ENCODE results near the gene GPRC5C.
A peak's percentile ranks its signal among the peaks of the same experiment; 100 is the strongest.

Gene GPRC5C

DNA sequence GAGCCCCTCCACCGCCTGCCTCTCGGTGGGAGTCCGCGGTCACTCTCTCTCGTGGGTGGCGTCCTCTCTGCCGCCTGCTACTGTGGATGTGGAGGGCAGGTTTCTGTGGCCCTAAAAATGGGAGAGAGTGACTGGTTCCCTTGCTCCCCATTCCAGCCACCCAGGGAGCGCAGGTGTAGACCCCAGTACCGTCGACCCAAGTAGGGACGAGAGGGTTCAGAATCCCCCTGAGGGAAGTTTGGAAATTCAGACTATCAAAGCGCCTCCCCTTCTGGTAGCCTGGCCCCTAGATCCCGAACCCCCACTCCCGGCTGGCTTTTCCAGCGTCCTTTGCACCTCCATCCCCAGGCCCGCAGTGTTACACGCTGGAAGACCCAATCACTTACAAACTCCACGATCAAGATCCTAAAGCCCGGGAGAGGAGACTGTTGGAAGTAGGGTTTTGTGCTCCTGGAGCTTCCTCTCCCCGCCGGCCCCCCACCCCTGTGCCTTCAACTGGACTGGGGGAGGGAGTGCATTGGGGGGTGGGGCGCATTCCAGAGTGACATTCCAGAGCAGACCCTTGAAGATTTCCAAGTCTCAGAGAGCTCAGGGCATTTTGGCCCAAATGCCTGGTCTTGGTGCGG lies 991 bp downstream of the GPRC5C start:
- DNase-seq (ENCODE audit: low read depth, low spot score) = peak; percentile 71

DNA sequence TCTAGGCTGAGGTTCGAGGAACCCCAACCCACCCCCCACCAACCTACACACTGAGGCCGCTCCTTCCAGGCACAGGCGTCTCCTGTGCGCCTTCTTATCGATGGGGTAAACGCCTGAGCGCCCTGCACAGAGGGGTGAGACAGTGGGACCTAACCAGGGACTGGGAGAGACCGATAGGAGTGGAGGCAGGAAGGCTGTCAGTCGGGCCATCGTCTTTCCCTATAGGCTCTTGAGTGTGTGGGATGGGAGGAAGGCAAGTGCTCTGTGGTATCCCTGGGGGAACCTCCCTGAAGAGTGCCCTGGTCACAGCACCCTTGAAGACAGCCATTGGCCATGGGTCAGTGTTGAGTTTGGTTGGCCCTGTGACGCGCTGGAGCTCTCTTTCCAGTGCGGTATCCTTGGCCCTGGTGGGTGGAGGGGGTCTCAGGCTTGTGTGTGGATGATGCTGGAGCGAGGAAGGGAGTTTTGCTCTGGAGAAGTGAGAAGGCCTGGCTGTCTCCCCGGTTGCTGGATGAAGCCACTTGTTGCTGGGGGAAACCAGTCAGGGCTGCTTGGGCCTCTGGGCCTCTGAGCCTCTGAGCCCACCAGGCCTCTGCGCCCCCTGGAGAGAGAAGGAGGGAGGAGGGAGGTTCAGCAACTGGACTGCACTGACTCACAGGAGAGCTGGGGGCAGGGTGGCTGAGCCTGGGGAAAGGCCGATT lies 1.7 kb downstream of the GPRC5C start:
- peak; percentile 86 for DNase-seq (ENCODE audit: low read depth, low spot score)

DNA sequence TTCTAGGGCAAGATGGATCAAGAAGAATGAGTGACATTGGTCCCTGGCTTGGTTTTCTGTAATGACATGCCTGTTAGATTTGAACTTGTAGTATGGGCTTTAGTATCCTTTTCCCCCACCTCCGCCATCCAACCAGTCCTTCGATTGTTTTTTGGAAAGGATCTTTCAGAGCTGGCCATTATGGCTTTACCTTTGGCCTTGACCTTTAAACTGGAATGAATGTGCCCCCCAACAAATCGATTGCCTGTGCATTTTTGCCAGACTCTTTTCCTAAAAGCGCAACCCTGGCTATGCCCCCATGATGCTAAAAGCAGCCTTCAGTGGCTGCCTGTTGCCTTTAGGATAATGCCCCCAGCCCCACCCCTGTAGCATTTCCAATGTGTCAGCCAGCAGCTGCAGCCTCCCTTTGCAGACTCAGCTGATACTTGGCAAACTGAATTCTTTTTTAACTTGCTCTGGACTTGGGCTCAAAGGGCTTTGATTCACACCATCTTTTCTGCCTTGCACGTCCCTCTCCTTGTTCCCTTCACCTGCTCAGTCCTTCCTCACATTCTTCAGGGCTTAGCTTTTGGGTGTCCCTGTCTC lies 4.0 kb downstream of the GPRC5C start:
- DNase-seq (ENCODE audit: low read depth, low spot score) = no peak

DNA sequence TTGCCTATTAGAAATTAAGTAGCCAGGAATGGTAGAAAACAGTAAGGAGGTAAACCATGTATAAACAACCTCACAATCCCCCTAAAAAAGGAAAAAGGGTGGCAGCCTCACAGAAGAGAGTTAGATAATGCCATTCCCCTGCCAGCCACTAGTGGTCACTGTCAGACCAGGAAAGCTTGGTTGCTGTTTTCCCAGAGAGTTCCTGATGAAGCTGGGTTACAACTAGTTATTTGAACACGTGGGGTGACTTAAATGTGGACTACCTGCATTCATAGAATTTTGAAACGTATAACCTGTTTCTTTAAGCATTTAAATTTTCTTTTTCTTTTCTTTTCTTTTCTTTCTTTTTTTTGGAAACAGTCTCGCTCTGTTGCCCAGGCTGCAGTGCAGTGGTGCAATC lies 5.8 kb downstream of the GPRC5C start:
- DNase-seq (ENCODE audit: low read depth, low spot score) = no peak

DNA sequence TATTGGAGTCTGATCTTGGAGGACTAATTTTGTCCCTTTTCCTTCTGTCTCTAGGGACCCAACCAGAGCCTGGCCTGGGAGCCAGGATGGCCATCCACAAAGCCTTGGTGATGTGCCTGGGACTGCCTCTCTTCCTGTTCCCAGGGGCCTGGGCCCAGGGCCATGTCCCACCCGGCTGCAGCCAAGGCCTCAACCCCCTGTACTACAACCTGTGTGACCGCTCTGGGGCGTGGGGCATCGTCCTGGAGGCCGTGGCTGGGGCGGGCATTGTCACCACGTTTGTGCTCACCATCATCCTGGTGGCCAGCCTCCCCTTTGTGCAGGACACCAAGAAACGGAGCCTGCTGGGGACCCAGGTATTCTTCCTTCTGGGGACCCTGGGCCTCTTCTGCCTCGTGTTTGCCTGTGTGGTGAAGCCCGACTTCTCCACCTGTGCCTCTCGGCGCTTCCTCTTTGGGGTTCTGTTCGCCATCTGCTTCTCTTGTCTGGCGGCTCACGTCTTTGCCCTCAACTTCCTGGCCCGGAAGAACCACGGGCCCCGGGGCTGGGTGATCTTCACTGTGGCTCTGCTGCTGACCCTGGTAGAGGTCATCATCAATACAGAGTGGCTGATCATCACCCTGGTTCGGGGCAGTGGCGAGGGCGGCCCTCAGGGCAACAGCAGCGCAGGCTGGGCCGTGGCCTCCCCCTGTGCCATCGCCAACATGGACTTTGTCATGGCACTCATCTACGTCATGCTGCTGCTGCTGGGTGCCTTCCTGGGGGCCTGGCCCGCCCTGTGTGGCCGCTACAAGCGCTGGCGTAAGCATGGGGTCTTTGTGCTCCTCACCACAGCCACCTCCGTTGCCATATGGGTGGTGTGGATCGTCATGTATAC lies 8.0 kb downstream of the GPRC5C start:
- DNase-seq (ENCODE audit: low read depth, low spot score) = no peak

DNA sequence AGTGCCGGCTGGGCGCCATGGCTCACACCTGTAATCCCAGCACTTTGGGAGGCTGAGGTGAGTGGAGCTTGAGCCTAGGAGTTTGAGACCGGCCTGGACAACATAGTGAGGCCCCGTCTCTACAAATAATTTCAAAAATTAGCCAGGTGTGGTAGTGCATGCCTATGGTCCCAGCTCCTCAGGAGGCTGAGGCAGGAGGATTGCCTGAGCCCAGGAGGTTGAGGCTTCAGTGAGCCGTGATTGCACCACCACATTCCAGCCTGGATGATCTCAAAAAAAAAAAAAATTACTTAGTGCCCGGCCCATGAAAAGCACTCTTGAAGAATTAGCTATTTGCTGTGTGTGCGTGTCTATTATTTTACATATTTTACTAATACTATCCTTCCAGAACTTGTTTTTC lies 9.6 kb downstream of the GPRC5C start:
- DNase-seq (ENCODE audit: low read depth, low spot score) = no peak

DNA sequence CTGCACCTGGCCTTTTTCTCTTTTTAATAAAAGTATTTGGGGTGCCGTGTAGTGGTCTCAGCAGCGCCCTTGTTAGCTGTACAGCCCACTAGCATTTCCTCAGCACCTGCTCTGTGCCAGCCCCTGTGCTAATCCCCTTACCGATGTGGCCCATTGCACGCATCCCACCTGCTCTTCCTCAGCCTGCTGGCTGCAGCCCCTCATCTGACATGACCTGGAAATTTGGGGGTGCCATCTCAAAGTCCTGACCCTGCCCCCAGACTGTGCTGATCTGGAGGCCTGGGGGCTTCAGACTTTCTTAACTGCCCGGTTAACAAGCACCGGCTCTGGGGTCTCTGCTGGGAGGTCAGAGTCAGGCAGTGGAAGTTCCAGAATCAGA lies 10.4 kb downstream of the GPRC5C start:
- peak; percentile 30 for DNase-seq (ENCODE audit: low read depth, low spot score)

DNA sequence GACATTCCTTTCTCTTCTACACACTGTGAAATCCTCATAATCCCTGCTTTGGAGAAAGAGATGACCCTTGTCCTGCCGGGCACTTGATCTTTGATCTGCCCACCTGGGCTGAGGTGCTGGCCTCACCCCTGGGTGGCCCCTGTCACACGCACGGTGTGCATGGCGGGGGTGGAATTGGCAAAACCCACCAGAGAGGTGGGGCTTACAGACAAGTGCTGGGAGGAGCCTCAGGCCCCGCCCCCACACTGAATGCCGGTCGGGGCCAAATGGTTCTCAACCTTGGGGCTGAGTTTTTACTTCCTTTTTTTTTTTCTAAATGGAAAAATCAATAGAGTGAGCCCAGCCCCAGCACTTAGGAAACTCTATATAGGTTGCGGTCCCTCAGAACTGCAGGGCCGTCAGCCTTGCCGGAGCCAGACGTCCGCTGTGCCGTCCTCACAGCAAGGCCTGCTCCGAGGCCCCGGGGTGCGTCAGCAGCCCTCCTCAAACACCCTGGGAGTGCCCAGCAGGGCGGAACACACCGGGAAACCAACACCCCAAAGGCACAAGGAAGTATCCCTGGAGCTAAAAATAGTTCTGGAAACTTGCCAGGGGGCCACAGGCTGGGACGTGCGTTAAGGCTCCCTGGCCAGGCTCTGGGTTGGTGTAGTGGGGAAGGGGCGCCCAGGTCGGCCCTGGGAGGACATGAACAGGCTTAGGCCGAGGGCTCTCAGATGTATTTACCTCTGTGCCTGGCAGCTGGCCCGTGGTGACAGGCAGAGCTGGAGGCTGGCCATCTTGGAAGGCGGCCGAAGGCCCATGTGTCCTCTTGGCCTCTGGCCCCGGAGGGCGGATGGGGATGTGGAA lies 11.0 kb downstream of the GPRC5C start:
- DNase-seq (ENCODE audit: low read depth, low spot score) = peak; percentile 58

DNA sequence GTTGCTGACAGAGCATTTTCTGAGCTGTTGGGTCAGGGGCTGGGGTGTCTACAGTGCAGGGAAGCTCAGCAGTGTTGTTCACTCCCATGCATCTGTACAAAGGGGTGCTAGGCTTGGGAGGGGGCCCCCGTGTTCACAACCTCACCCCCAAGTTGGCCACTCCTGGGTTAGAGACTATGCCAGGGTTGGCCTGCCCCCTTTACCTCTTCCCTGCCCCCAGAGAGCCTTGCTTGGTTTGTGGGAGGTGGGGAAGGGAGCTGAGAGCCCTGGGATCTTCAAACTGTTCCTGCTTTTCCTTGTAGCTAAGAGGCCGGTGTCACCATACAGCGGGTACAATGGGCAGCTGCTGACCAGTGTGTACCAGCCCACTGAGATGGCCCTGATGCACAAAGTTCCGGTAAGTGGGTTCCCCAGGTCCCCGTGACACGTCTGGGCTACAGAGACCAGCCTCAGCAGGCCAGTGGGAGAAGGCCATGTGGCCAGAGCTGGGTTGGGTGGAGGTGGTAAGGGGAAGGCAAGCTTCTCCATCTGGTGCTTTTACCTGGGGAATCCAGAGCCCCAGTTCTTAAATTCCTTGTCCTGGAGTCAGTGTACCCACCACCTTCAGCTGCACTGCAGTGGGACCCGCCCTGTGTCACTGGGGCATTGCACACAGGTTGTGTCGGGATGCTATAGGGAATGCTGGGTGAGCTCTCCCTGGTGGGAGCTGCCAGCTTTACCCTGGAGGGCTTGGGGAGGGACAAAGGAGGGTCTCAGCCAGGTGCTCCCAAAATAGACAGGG lies 11.8 kb downstream of the GPRC5C start:
- DNase-seq (ENCODE audit: low read depth, low spot score) = no peak

DNA sequence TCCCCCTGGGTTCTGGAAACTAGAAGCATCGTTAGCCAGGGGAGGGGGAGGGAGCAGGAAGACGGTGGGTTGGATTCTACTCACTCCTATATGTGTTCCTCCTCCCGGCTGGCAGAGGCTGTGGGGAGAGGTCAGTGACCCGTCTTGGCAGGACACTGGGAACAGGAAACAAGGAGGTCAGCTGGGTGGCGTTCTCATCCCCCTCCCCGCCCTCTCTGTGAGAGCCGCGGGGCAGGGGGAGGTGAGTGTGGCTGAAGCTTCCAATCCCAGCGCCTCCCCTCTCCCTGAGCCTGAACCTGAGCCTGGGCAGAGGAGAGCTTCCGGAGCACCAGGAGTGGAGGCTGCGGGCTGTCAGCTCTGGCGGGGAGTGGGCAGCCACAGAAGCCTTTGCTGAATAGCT lies 12.5 kb downstream of the GPRC5C start:
- peak; percentile 55 for DNase-seq (ENCODE audit: low read depth, low spot score)

DNA sequence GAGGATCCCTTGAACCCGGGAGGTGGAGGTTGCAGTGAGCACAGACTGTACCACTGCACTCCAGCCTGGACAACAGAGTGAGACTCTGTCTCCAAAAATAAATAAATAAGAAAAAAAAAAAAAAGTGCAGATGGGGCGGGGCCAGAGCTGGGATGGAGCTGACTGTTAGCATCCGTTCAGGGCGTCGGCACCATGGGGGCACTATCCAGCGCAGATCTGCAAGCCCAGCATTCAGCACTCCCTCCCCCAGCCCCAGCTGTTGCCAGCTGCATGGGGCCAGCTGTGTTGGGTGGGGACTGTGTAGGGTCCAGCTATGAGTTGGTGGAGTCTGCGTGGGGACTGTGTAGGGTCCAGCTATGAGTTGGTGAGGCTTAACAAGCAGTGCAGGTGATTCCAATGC lies 13.3 kb downstream of the GPRC5C start:
- no peak for DNase-seq (ENCODE audit: low read depth, low spot score)

DNA sequence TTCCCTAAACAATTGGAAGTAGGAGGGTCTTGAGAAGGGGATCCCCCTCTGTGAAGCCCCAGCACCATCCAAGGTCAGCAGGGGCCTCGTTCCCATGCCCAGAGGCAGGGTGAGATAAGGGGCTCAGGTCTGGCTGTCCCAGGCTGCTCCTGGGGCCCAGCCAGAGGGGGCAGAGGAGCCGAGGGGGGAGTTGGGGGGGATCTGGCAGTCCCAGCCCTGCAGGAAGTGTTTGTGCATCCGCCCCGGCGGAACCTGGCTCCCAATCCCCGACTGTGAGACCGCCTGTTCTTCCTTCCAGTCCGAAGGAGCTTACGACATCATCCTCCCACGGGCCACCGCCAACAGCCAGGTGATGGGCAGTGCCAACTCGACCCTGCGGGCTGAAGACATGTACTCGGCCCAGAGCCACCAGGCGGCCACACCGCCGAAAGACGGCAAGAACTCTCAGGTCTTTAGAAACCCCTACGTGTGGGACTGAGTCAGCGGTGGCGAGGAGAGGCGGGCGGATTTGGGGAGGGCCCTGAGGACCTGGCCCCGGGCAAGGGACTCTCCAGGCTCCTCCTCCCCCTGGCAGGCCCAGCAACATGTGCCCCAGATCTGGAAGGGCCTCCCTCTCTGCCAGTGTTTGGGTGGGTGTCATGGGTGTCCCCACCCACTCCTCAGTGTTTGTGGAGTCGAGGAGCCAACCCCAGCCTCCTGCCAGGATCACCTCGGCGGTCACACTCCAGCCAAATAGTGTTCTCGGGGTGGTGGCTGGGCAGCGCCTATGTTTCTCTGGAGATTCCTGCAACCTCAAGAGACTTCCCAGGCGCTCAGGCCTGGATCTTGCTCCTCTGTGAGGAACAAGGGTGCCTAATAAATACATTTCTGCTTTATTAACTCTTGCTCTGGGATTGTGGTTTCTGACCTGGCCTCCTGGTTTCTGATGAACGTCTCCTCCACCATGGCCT lies 14.9 kb downstream of the GPRC5C start:
- peak; percentile 27 for DNase-seq (ENCODE audit: low read depth, low spot score)

DNA sequence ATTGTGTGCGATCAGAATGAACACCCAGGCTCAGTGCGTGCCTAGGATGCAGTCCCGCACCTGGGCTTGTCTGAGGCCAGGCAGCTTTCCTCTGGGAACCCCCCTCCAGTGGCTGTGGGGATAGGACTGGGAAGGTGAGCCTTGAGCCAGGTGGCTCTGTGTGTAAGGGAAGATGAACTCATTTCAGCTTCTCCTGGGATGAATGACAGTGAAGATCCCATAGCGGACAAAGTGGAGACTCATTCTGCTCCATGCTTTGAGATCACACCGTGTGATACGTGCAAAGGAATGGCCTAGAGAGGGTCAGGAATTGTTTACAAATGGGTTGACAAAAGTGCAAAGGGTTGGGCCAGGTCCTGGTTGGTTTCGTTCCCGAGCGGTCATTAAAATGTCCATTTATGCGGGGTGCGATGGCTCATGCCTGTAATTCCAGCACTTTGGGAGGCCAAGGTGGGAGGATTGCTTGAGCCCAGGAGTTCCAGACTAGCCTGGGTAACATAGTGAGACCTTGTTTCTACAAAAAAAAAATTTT lies 15.8 kb downstream of the GPRC5C start:
- DNase-seq (ENCODE audit: low read depth, low spot score) = no peak

DNA sequence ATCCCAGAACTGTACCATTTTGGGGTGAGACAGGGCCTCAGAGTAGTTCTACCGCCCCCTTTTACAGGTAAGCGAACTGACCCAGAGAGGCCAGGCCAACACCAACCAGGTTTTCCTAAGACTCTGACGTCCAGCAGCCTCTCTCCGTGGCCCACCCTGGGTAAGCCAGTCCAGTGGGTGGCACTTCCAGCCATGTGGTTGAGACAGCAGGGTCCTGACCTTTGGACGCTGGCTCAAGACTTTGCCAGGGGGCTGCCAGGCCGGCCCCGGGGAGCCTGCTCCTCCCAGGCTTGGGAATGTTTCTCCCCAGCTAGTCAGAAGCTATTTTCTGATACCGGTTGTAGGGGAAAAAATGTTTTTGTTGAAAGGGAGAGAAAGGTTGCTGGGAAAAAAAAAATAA lies 16.9 kb downstream of the GPRC5C start:
- DNase-seq (ENCODE audit: low read depth, low spot score) = no peak

DNA sequence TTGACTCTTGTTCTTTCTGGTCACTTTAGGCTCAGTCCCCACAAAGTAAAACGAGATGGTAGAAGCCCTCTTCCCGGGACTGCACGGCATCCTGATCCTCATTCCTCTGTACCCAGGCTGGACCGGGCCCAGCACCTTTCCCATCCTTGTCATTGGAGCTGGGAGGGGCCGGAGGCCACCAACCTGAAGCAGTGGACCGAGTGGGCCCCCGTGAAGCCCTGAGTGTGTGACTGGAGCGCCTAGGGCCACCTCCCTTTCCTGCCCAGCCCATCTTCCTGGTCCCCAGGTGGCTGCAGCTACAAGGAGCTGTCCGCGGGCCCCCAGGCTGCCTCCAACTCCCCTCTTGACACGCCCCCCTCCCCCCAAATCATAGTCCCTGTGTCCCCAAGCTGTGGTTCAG lies 17.4 kb downstream of the GPRC5C start:
- DNase-seq (ENCODE audit: low read depth, low spot score) = no peak

DNA sequence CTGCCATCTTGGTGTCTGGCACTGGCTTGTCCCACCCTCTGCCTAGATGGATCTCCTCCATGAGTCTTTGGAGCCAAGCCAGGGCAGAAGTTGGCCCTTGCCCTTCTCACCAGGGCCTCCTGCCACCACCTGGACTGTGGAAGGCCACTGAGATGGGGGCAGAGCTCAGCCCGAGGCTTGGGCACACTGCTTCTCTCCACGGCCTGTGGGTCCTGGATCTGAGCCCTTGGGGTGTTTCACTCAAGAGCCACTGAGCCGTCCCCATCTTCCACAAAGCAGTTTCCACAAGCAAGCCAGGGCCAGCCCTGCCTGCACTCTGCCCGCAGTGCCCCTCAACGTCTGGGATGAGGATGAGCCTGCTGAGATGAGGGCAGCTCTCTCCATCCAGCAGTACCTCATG lies 17.9 kb downstream of the GPRC5C start:
- no peak for DNase-seq (ENCODE audit: low read depth, low spot score)

DNA sequence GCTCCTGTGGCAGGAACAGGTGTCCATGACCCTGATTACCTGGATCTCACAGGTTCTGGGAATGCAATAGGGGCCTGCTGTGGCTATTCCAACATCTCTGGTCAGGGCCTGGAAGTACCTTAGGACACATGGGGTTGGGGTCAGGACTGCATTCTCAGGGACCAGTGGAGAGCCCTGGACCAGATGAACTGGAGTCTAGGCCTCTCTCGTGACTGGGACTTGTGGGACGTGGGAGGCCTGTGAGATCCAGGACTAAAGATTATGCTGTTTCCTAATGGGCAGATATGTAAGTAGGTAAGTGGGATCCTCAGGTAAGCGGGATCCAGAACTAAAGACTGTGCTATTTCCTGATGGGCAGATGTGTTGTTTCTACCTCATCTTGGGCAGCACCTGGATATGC lies 18.3 kb downstream of the GPRC5C start:
- DNase-seq (ENCODE audit: low read depth, low spot score) = no peak

DNA sequence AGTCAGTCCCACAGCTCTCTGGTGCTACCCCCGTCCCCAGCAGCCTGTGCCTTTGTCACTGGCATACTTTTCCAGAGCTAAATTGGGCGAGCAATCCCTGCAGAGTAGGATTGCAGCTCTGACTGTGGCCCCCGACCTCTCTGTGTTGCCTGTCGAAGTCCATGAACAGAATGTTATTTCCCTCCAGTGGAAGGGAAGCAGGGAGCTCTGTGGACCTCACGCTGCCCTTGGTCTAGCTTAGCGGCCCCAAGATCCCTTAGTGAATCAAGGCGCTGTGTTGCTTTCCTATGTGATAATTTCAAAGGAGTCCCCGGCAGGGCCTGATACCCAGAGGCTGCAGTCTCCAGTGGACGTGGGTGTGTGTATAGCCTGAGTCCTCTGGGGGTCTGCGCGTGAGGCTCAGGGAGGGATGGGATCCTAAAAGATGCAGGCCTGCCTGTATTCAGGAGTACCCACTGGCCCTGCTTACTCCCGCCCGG lies 19.1 kb downstream of the GPRC5C start:
- DNase-seq (ENCODE audit: low read depth, low spot score) = no peak

DNA sequence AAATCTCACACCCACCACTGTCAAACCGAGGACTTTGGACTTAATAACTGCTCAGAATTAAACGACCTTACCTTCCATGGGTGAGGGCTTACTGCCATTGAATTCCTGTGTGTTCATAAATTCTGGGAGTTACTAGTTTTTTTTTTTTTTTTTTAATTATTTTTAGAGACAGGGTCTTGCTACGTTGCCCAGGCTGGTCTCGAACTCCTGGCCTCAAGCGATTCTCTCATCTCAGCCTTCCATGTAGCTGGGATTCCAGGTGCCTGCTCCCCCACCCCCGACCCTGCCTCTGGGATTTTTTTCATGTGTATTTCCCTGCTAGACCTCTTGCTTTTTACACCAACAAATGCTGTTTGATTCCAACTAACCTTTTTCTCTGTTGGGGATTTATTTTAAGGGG lies 19.7 kb downstream of the GPRC5C start:
- no peak for DNase-seq (ENCODE audit: low read depth, low spot score)
